ENCODE data around the gene PDX1.

Gene PDX1

DNA sequence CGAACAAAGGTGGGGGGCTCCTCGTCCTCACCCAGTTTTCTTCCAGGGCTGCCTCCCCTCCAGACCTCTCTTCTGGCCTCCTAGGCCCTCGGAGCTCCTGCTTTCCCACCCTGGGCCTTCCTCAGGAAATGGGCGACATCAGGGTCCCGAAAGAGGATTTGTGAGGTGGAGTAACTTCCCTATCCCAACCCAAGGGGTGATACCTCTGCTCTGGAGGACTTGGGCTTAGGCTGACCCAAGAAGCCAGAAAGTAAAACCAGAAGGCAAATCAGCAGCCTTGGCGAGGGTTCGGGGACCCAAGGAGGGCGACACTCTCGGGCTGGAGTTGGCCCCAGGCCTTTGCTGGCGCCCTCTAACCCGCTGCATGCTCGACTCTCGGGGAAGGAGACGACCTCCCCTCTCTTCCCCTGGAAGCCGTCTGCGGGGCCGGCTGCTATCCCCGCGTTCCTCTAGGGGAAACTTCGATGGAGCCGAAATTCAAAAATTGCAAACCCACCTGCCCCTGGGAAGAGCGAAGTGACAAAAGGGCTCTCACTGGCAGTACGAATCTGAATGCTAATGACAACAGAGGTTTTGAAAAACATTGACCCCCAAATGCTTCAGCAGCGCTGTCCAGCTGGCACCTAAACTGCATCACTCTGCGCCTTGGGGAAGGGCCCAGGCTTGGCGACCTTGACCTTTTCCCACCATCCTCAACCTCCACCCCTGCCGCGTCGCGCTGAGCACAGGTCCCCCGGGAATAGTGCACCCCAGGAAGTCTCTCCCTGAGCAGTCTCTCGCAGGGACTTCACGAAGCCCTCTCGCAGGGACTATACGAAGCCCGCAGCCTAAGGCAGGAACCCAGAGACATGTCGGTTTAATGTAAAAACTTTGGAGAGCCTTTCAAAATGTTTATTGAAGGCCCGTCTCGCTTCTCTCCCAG, 2.4 kb downstream of the PDX1 start:
- no peak overlapping the region for H3K4me3 ChIP-seq (replicated peaks in 1 of 2; ENCODE audit: low read depth in 2 of 2, low read length in 2 of 2)
- no peak for TF ChIP-seq CTCF (IDR thresholded peaks at IDR 0.05; ENCODE audit: low read depth, low read length)
- no peak for DNase-seq (ENCODE audit: low read depth in 2 of 2)

GRCh38 chr13:27922883-27923612, 3.2 kb downstream of the PDX1 start:
- no peak for DNase-seq (ENCODE audit: low read depth in 2 of 2)
- no peak overlapping the region for H3K4me3 ChIP-seq (replicated peaks in 1 of 2; ENCODE audit: low read depth in 2 of 2, low read length in 2 of 2)
- TF ChIP-seq CTCF (IDR thresholded peaks at IDR 0.05; ENCODE audit: low read depth, low read length), result no peak

DNA sequence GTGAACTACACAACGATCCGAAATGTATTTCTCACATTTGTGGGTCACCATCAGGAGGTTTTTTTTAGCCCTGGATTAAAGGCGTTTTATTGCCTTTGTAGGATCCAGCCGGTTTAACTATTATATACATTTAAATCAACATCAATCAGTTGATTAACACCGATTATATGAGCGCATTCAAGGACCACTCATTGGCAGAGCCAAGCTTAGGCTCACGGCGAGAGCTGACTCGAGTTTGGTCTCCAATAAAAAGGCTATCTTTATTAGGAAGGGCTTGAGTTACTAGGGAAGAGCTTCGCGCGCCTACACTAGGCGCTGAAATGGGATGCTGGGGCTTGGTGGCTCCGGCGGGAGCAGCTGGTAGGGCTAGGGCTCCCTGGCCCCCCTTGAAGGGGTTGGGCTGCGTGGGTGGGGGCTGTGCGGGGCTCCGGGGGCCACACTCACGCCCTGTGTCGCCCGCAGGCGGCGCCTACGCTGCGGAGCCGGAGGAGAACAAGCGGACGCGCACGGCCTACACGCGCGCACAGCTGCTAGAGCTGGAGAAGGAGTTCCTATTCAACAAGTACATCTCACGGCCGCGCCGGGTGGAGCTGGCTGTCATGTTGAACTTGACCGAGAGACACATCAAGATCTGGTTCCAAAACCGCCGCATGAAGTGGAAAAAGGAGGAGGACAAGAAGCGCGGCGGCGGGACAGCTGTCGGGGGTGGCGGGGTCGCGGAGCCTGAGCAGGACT, 4.2 kb downstream of the PDX1 start:
- no peak for DNase-seq (ENCODE audit: low read depth in 2 of 2)
- H3K4me3 ChIP-seq (replicated peaks in 1 of 2; ENCODE audit: low read depth in 2 of 2, low read length in 2 of 2), result no peak overlapping the region
- TF ChIP-seq CTCF (IDR thresholded peaks at IDR 0.05; ENCODE audit: low read depth, low read length), result no peak

- TF ChIP-seq CTCF (IDR thresholded peaks at IDR 0.05; ENCODE audit: low read depth, low read length), result no peak
- H3K4me3 ChIP-seq (replicated peaks in 1 of 2; ENCODE audit: low read depth in 2 of 2, low read length in 2 of 2), result no peak overlapping the region
- no peak for DNase-seq (ENCODE audit: low read depth in 2 of 2)
Observed at GRCh38 chr13:27924529-27925141, 4.8 kb downstream of the PDX1 start.

DNA sequence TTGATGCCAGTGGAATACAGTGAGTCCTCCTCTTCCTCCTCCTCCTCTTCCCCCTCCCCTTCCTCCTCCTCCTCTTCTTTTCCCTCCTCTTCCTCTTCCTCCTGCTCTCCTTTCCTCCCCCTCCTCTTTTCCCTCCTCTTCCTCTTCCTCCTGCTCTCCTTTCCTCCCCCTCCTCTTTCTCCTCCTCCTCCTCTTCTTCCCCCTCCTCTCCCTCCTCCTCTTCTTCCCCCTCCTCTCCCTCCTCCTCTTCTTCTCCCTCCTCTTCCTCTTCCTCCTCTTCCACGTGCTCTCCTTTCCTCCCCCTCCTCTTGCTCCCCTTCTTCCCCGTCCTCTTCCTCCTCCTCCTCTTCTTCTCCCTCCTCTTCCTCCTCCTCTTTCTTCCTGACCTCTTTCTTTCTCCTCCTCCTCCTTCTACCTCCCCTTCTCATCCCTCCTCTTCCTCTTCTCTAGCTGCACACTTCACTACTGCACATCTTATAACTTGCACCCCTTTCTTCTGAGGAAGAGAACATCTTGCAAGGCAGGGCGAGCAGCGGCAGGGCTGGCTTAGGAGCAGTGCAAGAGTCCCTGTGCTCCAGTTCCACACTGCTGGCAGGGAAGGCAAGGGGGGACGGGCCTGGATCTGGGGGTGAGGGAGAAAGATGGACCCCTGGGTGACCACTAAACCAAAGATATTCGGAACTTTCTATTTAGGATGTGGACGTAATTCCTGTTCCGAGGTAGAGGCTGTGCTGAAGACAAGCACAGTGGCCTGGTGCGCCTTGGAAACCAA, 5.6 kb downstream of the PDX1 start:
- no peak overlapping the region for H3K4me3 ChIP-seq (replicated peaks in 1 of 2; ENCODE audit: low read depth in 2 of 2, low read length in 2 of 2)
- TF ChIP-seq CTCF (IDR thresholded peaks at IDR 0.05; ENCODE audit: low read depth, low read length), result no peak
- no peak for DNase-seq (ENCODE audit: low read depth in 2 of 2)
